Gastrocnemius medialis (tissue), 4 donors: ENCODE results near the gene AGR3. TPM values are rescaled to one million over a fixed set of nuclear protein-coding genes. Genes with fewer than 3 reads are reported as not detected.
"Not testable (repeated sequence)": the region's sequence is repeated elsewhere in the genome, so short reads cannot be mapped to it uniquely, and the experiment has no call there.

ENCODE experiments used
- ATAC-seq, 2 donors: fragments of 150-250 bp; one replicate each; pipeline ENCODE4 v1.9.1; 2016
- DNase-seq, 2 donors: peaks; one replicate each; pipeline ENCODE4 v3.0.0-alpha.2; 2019
- H3K27ac ChIP-seq, 4 donors: fragments of 200-600 bp; sonication (generic); 1 replicate in 1 of 4; 2 replicates in 3 of 4; pipeline ENCODE4 v1.5.1; 2016 to 2018; ENCODE audit warnings: mild to moderate bottlenecking in 2 of 4, moderate library complexity in 1 of 4
- H3K27me3 ChIP-seq, 3 donors: fragments of 200-600 bp; sonication (generic) in 2 of 3; 1 replicate in 1 of 3; 2 replicates in 2 of 3; pipeline versions ENCODE4 v1.5.1 to v1.6.0; 2016 to 2019; ENCODE audit warnings: mild to moderate bottlenecking in 1 of 3, moderate library complexity in 1 of 3
- H3K36me3 ChIP-seq, 2 donors: fragments of 200-600 bp; sonication (generic) in 1 of 2; one replicate each; pipeline ENCODE4 v1.5.1; 2017 to 2018
- H3K4me1 ChIP-seq, 2 donors: fragments of 200-600 bp; sonication (generic) in 1 of 2; one replicate each; pipeline ENCODE4 v1.5.1; 2016 to 2017; ENCODE audit warnings: mild to moderate bottlenecking in 2 of 2
- H3K4me3 ChIP-seq, 4 donors: fragments of 200-600 bp; sonication (generic) in 3 of 4; 1 replicate in 1 of 4; 2 replicates in 3 of 4; pipeline ENCODE4 v1.5.1; 2016 to 2019; ENCODE audit warnings: mild to moderate bottlenecking in 2 of 4
- H3K9me3 ChIP-seq, 3 donors: fragments of 200-600 bp; sonication (generic) in 2 of 3; 1 replicate in 1 of 3; 2 replicates in 2 of 3; pipeline ENCODE4 v1.5.1; 2016 to 2019
- POLR2A ChIP-seq, 2 donors: fragments of 450-650 bp; IDR thresholded peaks; one replicate each; pipeline ENCODE4 v1.6.1; 2017; ENCODE audit warnings: antibody characterized with exemption in 2 of 2, mild to moderate bottlenecking in 2 of 2, moderate library complexity in 2 of 2
- in situ Hi-C, 4 donors: fragments of 200-750 bp; cut with MboI; loops; one replicate each; pipeline versions ENCODE4 v1.15.0 to v1.8.0; 2017; ENCODE audit warnings: low sequenced_read_pairs in 4 of 4
- intact Hi-C: fragments of 100-400 bp; cut with DNase I; formaldehyde crosslinking; loops from one replicate; pipeline ENCODE4 v1.15.1; 2023; ENCODE audit warnings: low total_unique reads
- total RNA-seq, 4 donors: library from RNA; depleted of rRNA; stranded (reverse); fragments of >200 nt; gene quantifications; one replicate each; pipeline versions ENCODE4 v1.1.0 to v1.2.3, GENCODE V29; 2016
- TF ChIP-seq, protein P1 (sequence below), 5 experiments: fragments of 450-650 bp in 3 of 5; fragments of 200-600 bp in 2 of 5; sonication (generic) in 2 of 5; IDR thresholded peaks in 4 of 5; conservative IDR thresholded peaks in 1 of 5; 1 replicate in 4 of 5; 2 replicates in 1 of 5; pipeline ENCODE4 v1.5.1; 2016 to 2019; ENCODE audit warnings: antibody characterized with exemption in 5 of 5, mild to moderate bottlenecking in 3 of 5, moderate library complexity in 3 of 5

AGR3 gene
- total RNA-seq, 4 donors from 2014 or later, result not detected

DNA sequence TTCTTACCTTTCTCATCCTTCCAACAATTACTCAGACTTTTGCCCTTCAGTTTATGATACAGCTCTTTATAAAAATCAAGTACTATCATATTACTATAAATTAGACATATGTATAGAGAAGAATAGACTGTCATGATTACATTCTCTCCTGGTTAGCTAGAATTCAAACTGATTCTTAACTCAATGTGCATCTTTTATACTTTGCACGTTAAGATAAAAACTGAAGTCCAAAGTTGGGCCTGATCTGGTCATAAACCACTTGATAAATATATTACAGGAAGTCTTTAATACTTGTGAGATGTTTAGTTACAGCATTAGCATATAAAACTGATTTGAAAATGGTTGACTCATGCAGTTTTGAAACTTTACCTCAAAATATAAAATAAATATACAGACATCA lies 2.6 kb downstream of the AGR3 start:
- in situ Hi-C loops, result no loop called here

DNA sequence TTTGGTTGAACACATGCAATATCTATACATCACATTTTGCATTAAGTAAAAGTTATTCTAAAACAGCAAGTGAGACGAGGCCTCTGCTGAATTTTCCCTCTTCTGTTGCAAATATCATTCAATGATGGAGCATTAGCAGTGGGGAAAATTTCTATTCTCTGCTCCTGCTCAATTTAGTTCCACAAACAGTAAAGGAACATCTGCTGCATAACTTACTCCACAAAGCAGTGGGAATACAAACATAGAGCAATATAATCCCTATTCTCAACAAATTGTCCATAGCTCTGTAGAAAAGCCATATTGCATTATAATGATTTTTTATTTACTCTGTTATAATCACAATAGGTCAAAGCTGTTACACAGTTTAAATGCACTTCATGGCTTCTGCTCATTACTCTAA lies 5.9 kb downstream of the AGR3 start:
- ATAC-seq (no peak), DNase-seq (no peak)
- H3K4me1 ChIP-seq, result no peaks in the 10 kb centered on the region
- no peaks in the 10 kb centered on the region for H3K36me3 ChIP-seq
- no peak overlapping the region for H3K4me3 ChIP-seq
- H3K9me3 ChIP-seq, result no peaks in the 10 kb centered on the region
- H3K27ac ChIP-seq, result no peak overlapping the region
- intact Hi-C loops, result no loop called here
- H3K27me3 ChIP-seq, result no peaks in the 10 kb centered on the region
- TF ChIP-seq, protein P1, sequence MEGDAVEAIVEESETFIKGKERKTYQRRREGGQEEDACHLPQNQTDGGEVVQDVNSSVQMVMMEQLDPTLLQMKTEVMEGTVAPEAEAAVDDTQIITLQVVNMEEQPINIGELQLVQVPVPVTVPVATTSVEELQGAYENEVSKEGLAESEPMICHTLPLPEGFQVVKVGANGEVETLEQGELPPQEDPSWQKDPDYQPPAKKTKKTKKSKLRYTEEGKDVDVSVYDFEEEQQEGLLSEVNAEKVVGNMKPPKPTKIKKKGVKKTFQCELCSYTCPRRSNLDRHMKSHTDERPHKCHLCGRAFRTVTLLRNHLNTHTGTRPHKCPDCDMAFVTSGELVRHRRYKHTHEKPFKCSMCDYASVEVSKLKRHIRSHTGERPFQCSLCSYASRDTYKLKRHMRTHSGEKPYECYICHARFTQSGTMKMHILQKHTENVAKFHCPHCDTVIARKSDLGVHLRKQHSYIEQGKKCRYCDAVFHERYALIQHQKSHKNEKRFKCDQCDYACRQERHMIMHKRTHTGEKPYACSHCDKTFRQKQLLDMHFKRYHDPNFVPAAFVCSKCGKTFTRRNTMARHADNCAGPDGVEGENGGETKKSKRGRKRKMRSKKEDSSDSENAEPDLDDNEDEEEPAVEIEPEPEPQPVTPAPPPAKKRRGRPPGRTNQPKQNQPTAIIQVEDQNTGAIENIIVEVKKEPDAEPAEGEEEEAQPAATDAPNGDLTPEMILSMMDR (IDR thresholded peaks at IDR 0.05 in 4 of 5, conservative IDR thresholded peaks at IDR 0.05 in 1 of 5), result no peak
- no peak for TF ChIP-seq POLR2A (IDR thresholded peaks at IDR 0.05)
- in situ Hi-C loops, result no loop called here

More for the DNA sequence above, 2.6 kb downstream of the AGR3 start:
- ATAC-seq (no peak), DNase-seq (no peak)
- no peaks in the 10 kb centered on the region for H3K4me1 ChIP-seq
- no peak overlapping the region for H3K27ac ChIP-seq
- no peaks in the 10 kb centered on the region for H3K27me3 ChIP-seq
- no peaks in the 10 kb centered on the region for H3K36me3 ChIP-seq
- H3K4me3 ChIP-seq, result no peak overlapping the region
- intact Hi-C loops, result no loop called here
- no peaks in the 10 kb centered on the region for H3K9me3 ChIP-seq
- no peak for TF ChIP-seq POLR2A (IDR thresholded peaks at IDR 0.05)
- TF ChIP-seq, protein P1 (IDR thresholded peaks at IDR 0.05 in 4 of 5, conservative IDR thresholded peaks at IDR 0.05 in 1 of 5), result no peak

GRCh38 chr7:16874066-16874465 lies 7.7 kb downstream of the AGR3 start:
- Histone ChIP-seq H3K4me3 (no peak overlapping the region), H3K27me3 (no peaks in the 10 kb centered on the region), H3K36me3 (no peaks in the 10 kb centered on the region), H3K27ac (no peak overlapping the region), H3K9me3 (no peaks in the 10 kb centered on the region), H3K4me1 (no peaks in the 10 kb centered on the region)
- in situ Hi-C loops (no loop called here), intact Hi-C loops (no loop called here)
- TF ChIP-seq, protein P1 (IDR thresholded peaks at IDR 0.05 in 4 of 5, conservative IDR thresholded peaks at IDR 0.05 in 1 of 5), result no peak
- no peak for TF ChIP-seq POLR2A (IDR thresholded peaks at IDR 0.05)
- ATAC-seq, result no peak
- no peak for DNase-seq

DNA sequence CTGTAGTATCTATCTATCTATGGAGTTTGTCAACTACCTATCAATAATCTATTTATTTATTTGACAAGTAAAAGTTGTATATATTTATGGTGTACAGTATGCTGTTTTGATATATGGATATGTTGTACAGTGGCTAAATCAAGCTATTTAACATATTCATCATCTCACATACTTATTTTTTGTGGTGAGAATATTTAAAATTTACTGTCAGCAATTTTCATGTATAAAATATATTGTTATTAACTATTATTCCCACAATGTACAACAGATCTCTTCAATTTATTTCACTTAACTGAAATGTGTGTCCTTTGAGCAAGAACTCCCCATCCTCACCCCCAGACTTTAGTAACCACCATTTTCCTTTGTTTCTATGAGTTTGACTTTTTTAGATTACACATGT lies 14.5 kb downstream of the AGR3 start:
- in situ Hi-C loops, result no loop called here
- H3K9me3 ChIP-seq, result no peaks in the 10 kb centered on the region
- no peaks in the 10 kb centered on the region for H3K36me3 ChIP-seq
- ATAC-seq, result no peak
- H3K4me3 ChIP-seq, result no peak overlapping the region
- intact Hi-C loops, result no loop called here
- H3K27me3 ChIP-seq, result no peaks in the 10 kb centered on the region
- TF ChIP-seq, protein P1 (IDR thresholded peaks at IDR 0.05 in 4 of 5, conservative IDR thresholded peaks at IDR 0.05 in 1 of 5), result no peak
- TF ChIP-seq POLR2A (IDR thresholded peaks at IDR 0.05), result no peak
- H3K27ac ChIP-seq, result no peak overlapping the region
- no peaks in the 10 kb centered on the region for H3K4me1 ChIP-seq
- no peak for DNase-seq

DNA sequence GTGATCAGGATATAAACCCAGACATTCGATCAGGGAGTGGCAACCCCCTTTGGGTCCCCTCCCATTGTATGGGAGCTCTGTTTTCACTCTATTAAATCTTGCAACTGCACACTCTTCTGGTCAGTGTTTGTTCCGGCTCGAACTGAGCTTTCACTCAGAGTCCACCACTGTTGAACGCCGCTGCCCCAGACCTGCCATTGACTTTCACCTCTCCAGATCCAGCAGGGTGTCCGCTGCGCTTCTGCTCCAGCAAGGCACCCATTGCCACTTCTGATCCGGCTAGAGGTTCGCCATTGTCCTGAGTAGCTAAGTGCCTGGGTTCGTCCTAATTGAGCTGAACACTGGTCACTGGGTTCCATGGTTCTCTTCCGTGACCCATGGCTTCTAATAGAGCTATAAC lies 28.6 kb downstream of the AGR3 start:
- ATAC-seq, DNase-seq, intact Hi-C loops, H3K4me3 ChIP-seq, H3K4me1 ChIP-seq, H3K27ac ChIP-seq, H3K9me3 ChIP-seq, in situ Hi-C loops, H3K27me3 ChIP-seq, H3K36me3 ChIP-seq: not testable (repeated sequence)
